ENCODE data around the gene TTLL12.

- TF ChIP-seq CTCF (IDR thresholded peaks at IDR 0.05; ENCODE audit: low read depth, low read length) = no peak
- TF ChIP-seq EZH2phosphoT487 (IDR thresholded peaks at IDR 0.05; ENCODE audit: low read depth) = no peak
These were observed 67.9 kb downstream of the TTLL12 start for GRCh38 chr22:43118953-43119458.
